Measurements from ENCODE around the gene FNIP1. TPM values are rescaled to one million over a fixed set of nuclear protein-coding genes. Genes with fewer than 3 reads are reported as not detected.
A peak's percentile ranks its signal among the peaks of the same experiment; 100 is the strongest.

FNIP1 gene
- total and polyA plus RNA-seq, 10 donors, result 3.6 to 53.4 (median 38.7) TPM

GRCh38 chr5:131749723-131750470, 46.9 kb downstream of the FNIP1 start:
- Histone ChIP-seq H3K4me3 (no peak overlapping the region), H3K27ac (no peak overlapping the region), H3K36me3 (no peaks in the 10 kb centered on the region), H3K27me3 (replicated peaks in 1 of 7) (no peaks in the 10 kb centered on the region), H3K4me1 (peaks cover 13 to 67% (median 29%) of the 10 kb centered on the region in 6 donors), H3K9me3 (no peaks in the 10 kb centered on the region)
- TF ChIP-seq POLR2A (IDR thresholded peaks at IDR 0.05) (no peak), CTCF (IDR thresholded peaks at IDR 0.05 in 8 of 11, conservative IDR thresholded peaks at IDR 0.05 in 3 of 11) (no peak), POLR2AphosphoS5 (IDR thresholded peaks at IDR 0.05) (no peak)
- no peak for DNase-seq
- 95 to 98% (median 97%) methylated on average over 7 of the region's 7 CpGs for WGBS, 5 donors
- intact Hi-C loops (cut with DNase I; ENCODE audit: low total_unique reads), result no loop called here

- Histone ChIP-seq H3K36me3 (peaks cover 0 to 4% (median 0%) of the 10 kb centered on the region in 6 donors), H3K27me3 (replicated peaks in 1 of 7) (no peaks in the 10 kb centered on the region), H3K9me3 (no peaks in the 10 kb centered on the region), H3K4me3 (no peak overlapping the region), H3K4me1 (peaks cover 5 to 60% (median 22%) of the 10 kb centered on the region in 6 donors), H3K27ac (peak overlapping the region in 2 of 8 donors; percentile 81 to 85)
- no peak for DNase-seq
- intact Hi-C loops (cut with DNase I; ENCODE audit: low total_unique reads), result no loop called here
- no peak for TF ChIP-seq POLR2AphosphoS5 (IDR thresholded peaks at IDR 0.05)
- TF ChIP-seq POLR2A (IDR thresholded peaks at IDR 0.05), result no peak
- TF ChIP-seq CTCF (IDR thresholded peaks at IDR 0.05 in 8 of 11, conservative IDR thresholded peaks at IDR 0.05 in 3 of 11), result no peak
- 93 to 99% (median 97%) methylated on average over 7 of the region's 7 CpGs for WGBS, 5 donors
Measured at GRCh38 chr5:131749138-131749537, 47.7 kb downstream of the FNIP1 start.

GRCh38 chr5:131747180-131748105, 49.4 kb downstream of the FNIP1 start:
- no peaks in the 10 kb centered on the region for H3K9me3 ChIP-seq
- TF ChIP-seq CTCF (IDR thresholded peaks at IDR 0.05 in 8 of 11, conservative IDR thresholded peaks at IDR 0.05 in 3 of 11) (no peak), POLR2AphosphoS5 (IDR thresholded peaks at IDR 0.05) (no peak), POLR2A (IDR thresholded peaks at IDR 0.05) (no peak)
- 32 to 59% (median 48%) methylated on average over 6 of the region's 6 CpGs for WGBS, 5 donors
- peaks cover 0 to 20% (median 8%) of the 10 kb centered on the region in 6 donors for H3K36me3 ChIP-seq
- no peaks in the 10 kb centered on the region for H3K27me3 ChIP-seq (replicated peaks in 1 of 7)
- peak overlapping the region in 7 of 8 donors; percentile 33 to 85 (median 73) for H3K27ac ChIP-seq
- H3K4me3 ChIP-seq, result peak overlapping the region in 1 of 8 donors; percentile 21
- peaks cover 5 to 47% (median 20%) of the 10 kb centered on the region in 6 donors for H3K4me1 ChIP-seq
- intact Hi-C loops (cut with DNase I; ENCODE audit: low total_unique reads), result no loop called here
- no peak for DNase-seq

Data from spleen (tissue), 11 donors.